ENCODE measurements around the gene PACSIN1. TPM values are rescaled to one million over a fixed set of nuclear protein-coding genes. Genes with fewer than 3 reads are reported as not detected.

Gene PACSIN1
- total RNA-seq, 1 donor from 2014 or later, result 10.3 TPM

DNA sequence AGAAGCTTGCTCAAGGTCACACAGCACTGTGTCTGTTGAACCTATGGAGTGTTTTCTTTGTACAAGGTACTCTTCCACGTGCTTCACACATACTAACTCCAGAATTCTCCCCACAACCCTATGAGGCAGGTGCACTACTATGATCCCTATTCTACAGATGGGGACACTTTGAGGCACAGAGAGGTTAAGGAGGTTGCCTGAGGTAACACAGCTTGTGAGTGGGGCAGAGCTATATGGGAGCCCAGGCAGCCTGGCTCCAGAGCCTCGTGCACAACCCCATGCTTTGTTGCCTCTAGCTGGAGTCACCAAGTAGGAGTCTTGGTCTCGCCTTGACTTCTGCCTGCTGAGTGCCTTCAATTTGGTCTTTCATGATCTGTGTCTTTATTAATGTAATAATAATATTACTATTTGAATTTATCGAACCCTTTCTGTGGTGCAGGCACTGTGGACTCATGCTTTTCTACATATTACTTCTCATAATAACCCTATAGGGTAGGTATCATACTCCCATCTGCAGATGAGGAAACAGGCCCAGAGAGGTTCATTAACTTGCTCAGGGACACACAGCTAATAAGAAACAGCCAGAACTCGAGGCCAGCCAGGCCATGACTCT is 103.6 kb downstream of the PACSIN1 start:
- intact Hi-C loops (cut with DNase I), result no loop called here
- no peak for DNase-seq (ENCODE audit: low spot score)

DNA sequence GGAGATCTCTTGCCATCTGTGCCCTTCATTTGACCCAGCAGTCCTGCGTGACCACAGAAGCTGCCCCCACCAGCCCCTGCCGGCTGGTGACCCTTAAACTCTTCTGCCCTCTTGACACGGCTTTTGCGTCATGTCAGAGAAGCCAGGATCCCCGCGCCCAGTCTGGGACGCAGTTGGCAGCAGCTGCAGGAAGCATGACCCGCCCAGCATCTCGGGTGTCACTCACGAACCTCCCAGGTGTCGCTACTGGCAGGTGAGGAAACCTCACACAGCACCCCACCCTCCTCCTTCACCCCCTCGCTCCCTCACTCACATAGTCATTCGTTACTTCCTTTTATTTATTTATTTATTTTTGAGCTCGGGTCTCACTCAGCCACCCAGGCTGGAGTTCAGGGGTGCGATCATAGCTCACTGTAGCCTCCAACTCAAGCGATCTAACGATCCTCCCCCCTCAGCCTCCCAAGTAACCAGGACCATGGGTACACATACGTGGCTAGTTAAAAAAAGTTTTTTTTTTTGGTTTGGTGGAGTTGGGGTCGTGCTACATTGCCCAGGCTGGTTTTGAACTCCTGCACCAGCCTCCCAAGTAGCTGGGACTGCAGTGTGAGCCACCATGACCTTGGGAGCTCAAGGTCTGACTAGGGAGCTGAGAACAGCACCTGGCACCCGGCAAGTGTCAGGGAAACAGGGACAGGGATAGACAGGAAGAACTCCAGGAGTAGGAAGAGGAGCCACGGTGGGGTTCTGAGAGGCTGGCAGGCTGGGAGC is 104.4 kb downstream of the PACSIN1 start:
- no peak for DNase-seq (ENCODE audit: low spot score)
- intact Hi-C loops (cut with DNase I), result no loop called here

DNA sequence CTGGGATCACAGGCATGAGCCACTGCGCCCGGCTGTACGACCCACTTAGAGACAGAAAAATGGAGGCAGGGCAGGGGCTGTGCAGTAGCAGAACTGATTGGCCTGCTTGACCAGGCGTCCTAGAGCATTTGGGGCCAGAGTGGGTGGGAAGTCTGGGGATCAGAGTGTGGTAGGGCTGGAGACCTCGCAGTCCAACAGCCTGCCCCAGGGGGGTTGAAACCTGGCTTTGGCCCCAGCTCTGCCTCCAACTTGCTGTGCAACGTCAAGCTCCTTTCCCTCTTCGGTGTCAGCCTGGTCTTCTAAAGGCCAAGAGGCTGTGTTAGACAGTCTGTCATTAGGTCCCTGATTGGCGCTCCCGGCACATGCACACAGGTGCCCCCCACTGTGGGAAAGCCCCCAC is 105.5 kb downstream of the PACSIN1 start:
- no peak for DNase-seq (ENCODE audit: low spot score)
- intact Hi-C loops (cut with DNase I), result no loop called here

DNA sequence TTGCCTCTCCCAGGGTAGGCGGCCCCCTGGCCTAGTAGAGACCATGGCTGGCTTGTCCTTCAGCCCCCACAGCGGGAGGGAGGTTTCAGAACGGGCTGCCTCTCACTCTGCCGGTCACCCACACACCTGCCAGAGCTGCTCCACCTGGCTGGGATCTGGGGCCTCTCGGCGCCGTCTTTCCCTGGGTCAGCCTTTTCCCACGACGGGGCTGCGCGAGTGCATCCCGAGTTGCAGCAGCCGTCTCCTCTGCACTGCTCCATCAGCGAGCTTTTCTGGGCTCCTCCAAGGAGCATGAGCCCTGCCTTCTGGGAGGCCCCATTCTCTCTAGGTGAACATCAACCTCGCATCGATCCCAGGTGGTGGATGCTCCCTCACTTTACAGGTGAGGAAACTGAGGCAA is 106.1 kb downstream of the PACSIN1 start:
- DNase-seq (ENCODE audit: low spot score), result no peak
- intact Hi-C loops (cut with DNase I), result no loop called here

DNA sequence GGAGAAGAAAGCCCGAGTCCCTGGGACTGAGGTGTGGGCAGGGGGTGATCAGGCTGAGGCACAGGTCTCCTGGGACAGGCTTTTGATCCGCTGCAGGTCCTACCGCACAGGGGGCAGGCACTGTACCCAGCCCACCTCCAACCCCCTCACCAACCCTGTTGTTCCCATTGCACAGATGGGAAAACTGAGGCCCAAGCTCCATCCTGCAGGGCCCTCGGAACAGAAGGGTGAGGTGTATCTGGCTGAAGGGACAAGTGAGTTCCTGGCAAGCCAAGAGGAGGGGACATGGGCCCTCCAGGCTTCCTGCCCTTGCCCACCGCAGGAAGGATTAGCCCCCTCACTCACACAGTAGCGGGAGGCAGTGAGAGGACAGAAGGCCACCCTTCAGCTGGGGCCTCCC is 106.7 kb downstream of the PACSIN1 start:
- intact Hi-C loops (cut with DNase I), result no loop called here
- no peak for DNase-seq (ENCODE audit: low spot score)

DNA sequence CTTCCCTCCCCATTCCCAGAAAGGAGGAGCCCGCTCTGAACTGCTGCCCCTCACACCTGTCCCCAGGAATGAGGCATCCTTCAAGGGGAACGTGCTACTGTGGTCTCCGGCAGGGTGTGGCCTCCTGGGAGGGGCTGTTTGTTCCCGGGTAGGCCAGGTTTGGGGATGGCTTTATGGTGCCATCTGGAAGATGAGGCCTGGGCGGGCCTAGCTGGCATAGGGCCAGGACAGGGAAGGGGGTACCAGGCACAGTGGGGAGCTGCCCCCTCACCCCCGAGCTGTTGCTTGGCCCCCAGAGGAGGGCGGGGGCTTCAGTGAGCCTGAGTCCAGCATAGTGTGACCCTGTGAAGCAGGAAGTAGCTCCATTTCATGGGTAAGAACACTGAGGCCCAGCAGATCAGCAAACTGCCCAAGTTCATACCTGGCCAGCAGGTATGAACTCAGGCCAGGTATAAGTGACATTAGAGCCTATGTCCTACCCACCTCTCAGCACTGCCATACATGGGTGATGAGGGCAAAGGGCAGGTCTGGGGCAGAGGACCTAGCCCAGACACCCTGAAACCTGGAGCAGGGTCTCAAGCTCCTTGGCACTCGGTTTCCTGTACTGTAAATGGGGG is 107.8 kb downstream of the PACSIN1 start:
- intact Hi-C loops (cut with DNase I), result no loop called here
- no peak for DNase-seq (ENCODE audit: low spot score)

DNA sequence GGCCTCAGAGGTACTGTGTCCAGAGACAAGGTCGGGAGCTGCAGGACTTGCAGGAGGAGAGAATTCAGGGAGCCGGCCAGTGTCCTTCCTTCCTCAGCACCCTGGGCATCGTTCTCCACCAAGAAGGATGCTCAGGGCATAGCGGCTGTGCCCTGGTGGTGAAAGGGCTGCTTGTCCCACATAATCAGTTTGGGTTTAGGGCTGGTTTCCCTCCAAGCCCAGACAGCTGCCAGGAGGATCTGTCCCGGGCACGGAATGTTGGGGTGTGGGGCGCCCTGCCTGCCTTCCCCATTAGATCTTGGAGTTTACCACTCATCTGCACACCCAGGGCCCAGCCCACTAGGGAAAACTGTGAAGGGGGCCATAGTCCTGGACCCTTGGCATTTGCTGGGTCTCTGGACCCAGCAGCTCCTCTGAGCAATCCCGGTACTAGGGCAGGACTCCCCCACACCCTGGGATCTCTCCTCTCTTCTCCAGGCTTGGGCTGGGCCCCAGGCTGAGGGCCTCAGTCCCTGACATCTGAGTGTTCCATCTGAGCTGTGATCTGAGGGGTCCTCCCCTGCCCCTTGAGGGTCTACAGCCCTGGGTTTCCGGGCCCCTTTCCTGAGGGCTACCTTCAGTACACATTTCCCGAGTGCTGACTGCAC is 108.9 kb downstream of the PACSIN1 start:
- intact Hi-C loops (cut with DNase I), result no loop called here
- DNase-seq (ENCODE audit: low spot score), result no peak

DNA sequence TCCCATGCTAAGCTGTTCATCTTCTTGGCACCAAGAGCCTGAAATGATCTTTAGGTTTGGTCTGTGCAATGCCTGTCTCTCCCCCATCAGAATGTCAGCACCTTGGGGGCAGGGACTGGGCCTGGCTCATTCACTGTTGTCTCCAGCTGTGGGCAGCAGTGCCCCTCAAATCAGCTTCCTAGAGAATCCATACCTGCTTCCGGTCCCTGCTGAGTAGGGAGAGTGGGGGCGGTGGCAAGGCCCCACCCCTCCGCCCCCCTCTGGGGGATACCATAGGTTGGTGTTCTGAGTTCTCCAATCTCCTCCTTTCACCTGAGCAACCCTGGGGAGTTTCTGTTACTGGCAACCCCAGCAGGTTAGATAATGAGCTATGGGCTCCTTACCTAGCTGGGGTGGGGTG is 109.5 kb downstream of the PACSIN1 start:
- intact Hi-C loops (cut with DNase I), result no loop called here
- no peak for DNase-seq (ENCODE audit: low spot score)

DNA sequence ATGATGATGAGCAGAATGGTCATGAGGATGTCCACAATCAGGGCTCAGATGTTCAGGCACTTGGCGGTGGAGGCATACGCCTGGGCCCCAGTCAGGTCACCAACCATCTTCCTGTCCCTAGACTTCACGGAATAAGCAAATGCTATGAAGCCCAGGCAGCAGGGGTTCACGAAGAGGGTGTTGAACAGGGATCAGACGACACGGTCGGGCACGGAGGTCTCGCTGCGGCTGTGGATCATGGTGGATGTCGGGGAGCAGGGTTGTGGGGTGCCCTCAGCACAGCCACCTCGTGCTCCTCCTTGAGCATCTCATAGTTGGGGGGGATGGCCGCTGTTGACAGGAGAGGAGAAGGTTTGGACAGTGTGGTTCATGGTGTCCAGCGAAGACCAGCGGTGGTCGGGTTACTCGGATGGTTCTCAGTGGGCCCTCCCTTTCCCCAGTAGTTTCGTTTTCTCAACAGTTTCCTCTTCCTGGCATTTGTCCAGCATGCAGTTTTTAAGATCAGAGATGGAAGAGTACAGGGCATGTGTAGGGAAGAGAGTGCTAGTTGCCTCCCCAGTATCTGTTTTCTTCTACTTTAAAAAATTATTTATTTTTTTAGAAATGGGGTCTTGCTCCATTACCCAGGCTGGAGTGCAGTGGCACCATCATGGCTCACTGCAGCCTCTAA is 110.5 kb downstream of the PACSIN1 start:
- intact Hi-C loops (cut with DNase I), result no loop called here
- DNase-seq (ENCODE audit: low spot score), result no peak

DNA sequence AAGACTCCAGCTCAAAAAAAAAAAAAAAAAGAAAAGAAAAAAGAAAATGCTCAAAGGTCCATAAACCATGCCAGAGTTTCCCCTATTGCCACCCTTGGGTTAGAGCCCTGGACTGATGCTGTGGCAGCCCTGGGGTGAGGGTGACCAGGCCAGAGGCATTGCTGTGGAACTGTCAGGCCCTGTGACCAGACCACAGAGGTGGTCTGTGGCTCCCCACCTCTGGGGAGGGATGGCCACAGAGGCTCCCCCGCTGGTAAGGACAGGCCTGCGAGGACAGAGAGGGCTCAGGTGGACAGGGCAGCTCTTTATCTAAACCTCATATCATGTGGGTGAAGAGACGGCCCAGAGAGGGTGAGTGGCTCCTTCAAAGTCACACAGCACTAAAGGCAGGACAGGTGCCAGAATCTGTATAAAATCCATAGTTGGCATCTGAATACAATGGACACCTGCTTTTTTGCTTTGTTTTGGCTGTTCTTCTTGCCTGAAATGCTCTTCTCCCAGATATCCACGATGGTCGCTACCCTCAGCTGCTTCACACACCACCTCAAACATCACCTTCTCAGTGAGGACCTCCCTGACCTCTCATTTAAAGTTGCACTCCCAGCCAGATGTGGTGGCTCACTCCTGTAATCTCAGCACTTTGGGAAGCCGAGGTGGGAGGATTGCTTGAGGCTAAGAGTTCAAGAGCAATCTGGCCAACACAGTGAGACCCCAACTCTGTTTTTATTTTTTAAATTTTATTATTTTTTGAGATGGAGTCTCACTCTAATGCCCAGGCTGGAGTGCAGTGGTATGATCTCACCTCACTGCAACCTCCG is 112.8 kb downstream of the PACSIN1 start:
- DNase-seq (ENCODE audit: low spot score), result no peak
- intact Hi-C loops (cut with DNase I), result no loop called here

DNA sequence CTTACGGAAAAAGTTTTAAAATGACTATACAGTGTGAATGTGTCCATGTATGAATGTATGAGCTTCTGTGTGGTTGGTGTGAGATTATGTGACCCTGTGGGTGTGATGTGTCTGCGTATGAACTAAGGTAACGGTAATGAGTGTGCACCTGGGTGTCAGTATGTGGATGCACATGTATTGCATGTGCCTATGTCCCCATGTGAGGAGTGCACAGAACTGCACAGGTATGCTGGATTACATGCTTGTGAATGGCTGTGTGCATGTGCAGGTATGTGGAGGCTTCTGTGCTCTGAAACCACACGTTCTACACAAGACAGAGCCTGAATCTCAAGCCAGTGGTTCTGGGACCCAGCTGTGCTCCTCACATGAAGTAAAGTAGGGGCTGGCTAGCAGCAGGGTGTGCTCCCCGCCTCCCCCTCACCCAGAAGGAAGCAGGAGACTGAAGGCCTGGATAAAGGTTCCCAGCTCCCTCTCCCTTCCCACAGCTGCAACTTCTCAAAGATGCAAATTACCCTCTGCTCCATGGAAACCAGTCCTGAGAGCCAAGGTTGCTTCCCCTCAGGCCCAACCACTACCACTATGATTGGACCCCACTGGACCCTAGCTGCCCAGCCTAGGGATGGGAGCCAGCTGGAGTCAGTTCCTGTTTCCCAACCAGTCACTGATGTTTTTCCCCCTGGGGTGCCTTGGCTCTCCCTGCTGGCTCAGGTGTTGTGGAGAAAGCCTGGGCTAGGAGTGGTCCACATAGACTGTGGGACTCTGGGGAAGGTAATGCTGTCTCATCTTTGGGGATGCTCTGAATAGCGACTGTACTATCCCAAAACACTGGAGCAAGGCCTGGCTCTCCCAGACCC is 115.1 kb downstream of the PACSIN1 start:
- intact Hi-C loops (cut with DNase I), result no loop called here
- no peak for DNase-seq (ENCODE audit: low spot score)

DNA sequence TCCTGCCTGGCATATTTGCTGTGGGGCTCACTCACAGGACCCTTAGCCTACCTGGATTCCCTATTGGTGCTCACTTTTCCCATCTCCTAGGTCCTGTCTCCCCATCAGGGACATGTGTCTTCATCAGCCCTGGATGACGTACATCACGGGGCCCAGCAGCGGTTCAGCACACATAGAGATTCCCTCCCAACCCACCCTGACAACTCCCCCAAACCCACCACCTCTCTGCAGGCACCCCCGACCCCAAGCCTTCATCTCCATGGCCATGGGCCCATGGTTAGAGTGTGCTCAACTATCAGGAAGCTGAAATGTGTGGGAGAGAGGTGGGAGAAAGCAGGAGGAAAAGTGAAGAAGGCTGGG is 115.7 kb downstream of the PACSIN1 start:
- no peak for DNase-seq (ENCODE audit: low spot score)
- intact Hi-C loops (cut with DNase I), result no loop called here

DNA sequence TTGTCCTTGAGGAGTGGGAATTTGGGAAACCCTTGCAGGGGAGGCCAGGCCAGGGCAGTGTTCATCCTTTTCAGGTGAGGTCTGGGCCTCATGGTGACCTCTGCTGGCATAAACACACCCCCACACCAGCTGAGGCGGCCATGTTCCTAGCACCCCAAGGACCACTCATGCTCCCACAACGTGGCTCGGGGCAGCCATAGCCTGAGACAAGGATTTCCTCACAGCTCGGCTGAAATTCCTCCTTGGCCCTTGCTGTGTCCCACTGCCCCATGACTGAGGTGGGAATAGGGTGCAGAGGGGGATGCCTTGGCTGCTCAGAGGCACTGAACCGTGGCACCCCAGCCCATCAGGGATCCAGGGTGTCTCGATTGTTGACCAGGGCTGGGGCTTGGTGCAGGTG is 117.6 kb downstream of the PACSIN1 start:
- no peak for DNase-seq (ENCODE audit: low spot score)
- intact Hi-C loops (cut with DNase I), result no loop called here

DNA sequence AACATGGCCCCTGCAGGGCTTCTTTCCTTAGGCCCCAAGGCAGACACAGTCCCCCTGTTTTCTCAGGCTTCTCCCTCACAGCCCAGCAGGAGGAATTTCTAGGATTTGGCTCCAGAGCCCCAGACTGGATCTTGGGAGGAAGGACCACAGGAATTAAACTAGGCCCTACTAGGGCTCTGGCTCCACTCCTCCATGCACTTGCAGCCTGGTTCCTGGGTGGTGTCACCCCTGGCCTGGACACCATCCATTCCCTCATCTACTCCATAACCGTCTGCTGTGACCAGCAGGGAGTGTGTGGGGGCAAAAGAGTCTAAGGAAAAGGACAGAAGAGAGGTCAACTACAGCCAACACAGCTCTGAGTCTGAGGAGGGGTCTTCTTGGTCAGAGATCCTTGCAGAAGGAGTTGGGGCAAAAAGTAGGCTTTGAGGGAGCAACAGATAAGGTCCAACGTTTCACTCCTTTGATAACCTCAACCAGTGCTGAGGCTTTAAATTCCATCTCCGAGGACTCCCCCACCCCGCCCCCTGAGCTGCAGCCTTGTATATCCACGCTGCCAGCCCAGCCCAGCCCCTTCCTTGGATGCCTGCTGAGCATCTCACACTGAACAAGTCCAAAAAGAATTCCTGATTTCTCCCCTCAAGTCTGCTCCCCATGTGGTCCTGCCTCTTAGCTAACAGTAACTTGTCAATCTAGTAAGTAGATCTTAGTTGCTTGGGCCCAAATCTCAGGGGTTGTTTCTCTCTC is 118.2 kb downstream of the PACSIN1 start:
- intact Hi-C loops (cut with DNase I), result no loop called here

DNA sequence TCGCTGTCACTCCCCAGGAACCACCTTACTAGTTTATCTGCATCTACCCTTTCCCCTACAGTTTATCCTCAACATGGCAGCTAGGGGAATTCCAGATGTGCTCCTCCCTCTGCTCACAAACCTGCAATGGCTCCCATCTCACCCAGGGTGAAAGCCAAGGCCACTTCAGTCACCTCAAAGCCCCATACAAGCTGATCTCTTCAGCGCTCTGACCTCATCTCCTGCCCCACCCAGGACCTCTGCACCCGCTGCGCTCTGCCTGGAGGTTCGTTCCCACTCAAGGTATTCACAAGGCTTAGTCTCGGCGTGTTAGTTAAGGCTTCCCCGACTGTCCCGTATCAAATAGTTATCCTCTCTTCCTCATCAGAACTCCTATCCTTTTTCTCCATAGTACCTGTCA is 118.8 kb downstream of the PACSIN1 start:
- no peak for DNase-seq (ENCODE audit: low spot score)
- intact Hi-C loops (cut with DNase I), result no loop called here

More for the DNA sequence above, 118.2 kb downstream of the PACSIN1 start:
- DNase-seq (ENCODE audit: low spot score), result no peak
